H1 (cell line): ENCODE measurements around the gene MYO9B. TPM values are rescaled to one million over a fixed set of nuclear protein-coding genes. Genes with fewer than 3 reads are reported as not detected.
A peak's percentile ranks its signal among the peaks of the same experiment; 100 is the strongest.

ENCODE experiments used
- CTCF ChIA-PET: fragments of 300-600 bp; sonication (Branson Sonifier 250); formaldehyde crosslinking; loops from one replicate; lab custom pipeline; 2021; ENCODE audit not compliant: partially characterized antibody; lab: Charles Lee
- POLR2A ChIA-PET: fragments of 300-600 bp; sonication (Branson Sonifier 250); formaldehyde crosslinking; loops from one replicate; lab custom pipeline; 2021; ENCODE audit warnings: inconsistent platforms; ENCODE audit not compliant: partially characterized antibody; lab: Charles Lee
- DNase-seq, 2 experiments: peaks; one replicate each; pipeline versions ENCODE4 v3.0.0 to v3.0.0-alpha.2; 2010 to 2022; ENCODE audit warnings: low spot score in 2 of 2, low read depth in 1 of 2, mixed read lengths in 1 of 2
- FAIRE-seq: peaks from 2 replicates; lab custom pipeline; 2011; peaks lifted over from hg19 to GRCh38; lab: Jason Lieb, UNC
- H2AFZ ChIP-seq: 2 replicates; pipeline ENCODE4 v1.8.1; 2012; ENCODE audit warnings: low read length, inconsistent platforms
- H2AK5ac ChIP-seq: 2 replicates; pipeline ENCODE4 v1.6.1; 2013; ENCODE audit warnings: low read depth, low read length
- H2BK120ac ChIP-seq: replicated peaks from 2 replicates; pipeline ENCODE3; 2013; ENCODE audit warnings: low read depth, low read length, inconsistent platforms
- H2BK12ac ChIP-seq: 2 replicates; pipeline ENCODE4 v1.6.1; 2013; ENCODE audit warnings: low read depth, low read length
- H2BK15ac ChIP-seq: 2 replicates; pipeline ENCODE4 v1.6.1; 2013; ENCODE audit warnings: low read length
- H2BK20ac ChIP-seq: 2 replicates; pipeline ENCODE4 v1.6.1; 2013; ENCODE audit warnings: low read length
- H2BK5ac ChIP-seq: 2 replicates; pipeline ENCODE4 v1.6.1; 2013; ENCODE audit warnings: low read depth, low read length
- H3K14ac ChIP-seq: 2 replicates; pipeline ENCODE4 v1.6.1; 2013; ENCODE audit warnings: inconsistent platforms; ENCODE audit not compliant: insufficient read length
- H3K18ac ChIP-seq: 2 replicates; pipeline ENCODE4 v1.6.1; 2013; ENCODE audit warnings: low read length; ENCODE audit errors: extremely low read depth
- H3K23ac ChIP-seq: 2 replicates; pipeline ENCODE4 v1.6.1; 2013; ENCODE audit warnings: inconsistent platforms; ENCODE audit not compliant: insufficient read length
- H3K23me2 ChIP-seq: 2 replicates; pipeline ENCODE4 v1.6.1; 2013; ENCODE audit warnings: low read depth, low read length
- H3K27ac ChIP-seq: 2 replicates; pipeline ENCODE4 v1.6.1; 2011; ENCODE audit warnings: low read depth, low read length, inconsistent platforms
- H3K27me3 ChIP-seq, 4 experiments: replicated peaks in 1 of 4; 1 replicate in 1 of 4; 2 replicates in 3 of 4; pipeline versions ENCODE4 v1.6.1 to v1.8.1; 2011 to 2013; ENCODE audit warnings: low read length in 3 of 4, mild to moderate bottlenecking in 3 of 4, inconsistent platforms in 2 of 4, mixed read lengths in 2 of 4, moderate library complexity in 1 of 4; ENCODE audit not compliant: control insufficient read depth in 3 of 4, insufficient read depth in 3 of 4; ENCODE audit errors: extremely low read depth in 1 of 4
- H3K36me3 ChIP-seq, 4 experiments: 2 replicates each; pipeline versions ENCODE4 v1.6.1 to v1.8.1; 2011 to 2013; ENCODE audit warnings: mild to moderate bottlenecking in 4 of 4, low read length in 3 of 4, moderate library complexity in 2 of 4, control low read depth in 1 of 4, inconsistent platforms in 1 of 4; ENCODE audit not compliant: insufficient read depth in 4 of 4, control insufficient read depth in 2 of 4
- H3K4ac ChIP-seq: replicated peaks from 2 replicates; pipeline ENCODE3; 2013; ENCODE audit warnings: low read length, low read depth, mixed read lengths, inconsistent platforms; ENCODE audit not compliant: insufficient read length
- H3K4me1 ChIP-seq, 4 experiments: replicated peaks in 1 of 4; 1 replicate in 1 of 4; 2 replicates in 3 of 4; pipeline versions ENCODE4 v1.6.1 to v1.8.1; 2011 to 2013; ENCODE audit warnings: low read length in 3 of 4, inconsistent platforms in 2 of 4, mixed read lengths in 1 of 4; ENCODE audit not compliant: insufficient read depth in 4 of 4, control insufficient read depth in 3 of 4
- H3K4me2 ChIP-seq, 2 experiments: 2 replicates each; pipeline versions ENCODE4 v1.6.1 to v1.8.1; 2011 to 2013; ENCODE audit warnings: low read depth in 2 of 2, low read length in 2 of 2, control low read depth in 1 of 2, inconsistent platforms in 1 of 2, mild to moderate bottlenecking in 1 of 2; ENCODE audit not compliant: insufficient read depth in 1 of 2
- H3K4me3 ChIP-seq, 4 experiments: fragments of 200-600, 300-600 bp in 1 of 4; sonication (generic), shearing (Covaris generic), sonication (Bioruptor Twin) in 1 of 4; 2 replicates each; pipeline versions ENCODE4 v1.5.1 to v1.8.1; 2011 to 2016; ENCODE audit warnings: low read length in 4 of 4, low read depth in 3 of 4, control low read depth in 2 of 4, inconsistent platforms in 2 of 4, mild to moderate bottlenecking in 2 of 4, mixed read lengths in 1 of 4, moderate library complexity in 1 of 4; ENCODE audit not compliant: insufficient read depth in 2 of 4; ENCODE audit errors: extremely low read depth in 1 of 4
- H3K56ac ChIP-seq: replicated peaks from 2 replicates; pipeline ENCODE3; 2013; ENCODE audit warnings: low read depth, mild to moderate bottlenecking, mixed read lengths, low read length, inconsistent platforms; ENCODE audit not compliant: insufficient read length
- H3K79me1 ChIP-seq: 2 replicates; pipeline ENCODE4 v1.6.1; 2013; ENCODE audit warnings: low read depth, low read length, control low read depth
- H3K79me2 ChIP-seq, 2 experiments: 2 replicates each; pipeline versions ENCODE4 v1.6.1 to v1.8.1; 2012 to 2013; ENCODE audit warnings: low read length in 2 of 2, mild to moderate bottlenecking in 2 of 2, inconsistent platforms in 1 of 2; ENCODE audit not compliant: insufficient read depth in 2 of 2, control insufficient read depth in 1 of 2
- H3K9ac ChIP-seq, 4 experiments: replicated peaks in 1 of 4; 1 replicate in 1 of 4; 2 replicates in 3 of 4; pipeline versions ENCODE4 v1.6.1 to v1.8.1; 2011 to 2013; ENCODE audit warnings: low read depth in 3 of 4, low read length in 3 of 4, control low read depth in 2 of 4, mild to moderate bottlenecking in 2 of 4, moderate library complexity in 2 of 4, inconsistent platforms in 1 of 4; ENCODE audit errors: extremely low read depth in 1 of 4
- H3K9me3 ChIP-seq, 2 experiments: 2 replicates each; pipeline versions ENCODE4 v1.6.1 to v1.8.1; 2012 to 2013; ENCODE audit warnings: mild to moderate bottlenecking in 2 of 2, moderate library complexity in 2 of 2, control low read depth in 1 of 2, inconsistent platforms in 1 of 2, low read depth in 1 of 2, low read length in 1 of 2, mixed read lengths in 1 of 2; ENCODE audit not compliant: insufficient read depth in 2 of 2
- H4K20me1 ChIP-seq, 2 experiments: replicated peaks in 1 of 2; 2 replicates each; pipeline versions ENCODE3 to v1.8.1; 2011 to 2013; ENCODE audit warnings: inconsistent platforms in 2 of 2, low read length in 2 of 2, mild to moderate bottlenecking in 1 of 2; ENCODE audit not compliant: insufficient read depth in 2 of 2, control insufficient read depth in 1 of 2
- H4K5ac ChIP-seq: 2 replicates; pipeline ENCODE4 v1.6.1; 2013; ENCODE audit warnings: low read length, low read depth, mixed read lengths, inconsistent platforms; ENCODE audit not compliant: insufficient read length
- H4K8ac ChIP-seq: 2 replicates; pipeline ENCODE4 v1.8.0; 2013; ENCODE audit warnings: mild to moderate bottlenecking, moderate library complexity, low read length, inconsistent platforms; ENCODE audit not compliant: insufficient read depth; ENCODE audit errors: extremely low read depth
- H4K91ac ChIP-seq: replicated peaks from 2 replicates; pipeline ENCODE3; 2013; ENCODE audit warnings: low read length, mixed read lengths, inconsistent platforms; ENCODE audit not compliant: insufficient read length
- ATF3 ChIP-seq: IDR thresholded peaks from 2 replicates; pipeline ENCODE4 v1.6.1; 2011; ENCODE audit warnings: low read depth, mild to moderate bottlenecking, low read length; ENCODE audit not compliant: insufficient read depth
- CHD1 ChIP-seq: IDR thresholded peaks from 2 replicates; pipeline ENCODE4 v1.6.1; 2012; ENCODE audit warnings: low read depth, low read length, improper control_type of control experiment
- E2F6 ChIP-seq: IDR thresholded peaks from 2 replicates; pipeline ENCODE4 v1.6.1; 2012; ENCODE audit warnings: inconsistent platforms
- EGR1 ChIP-seq: IDR thresholded peaks from 2 replicates; pipeline ENCODE4 v1.6.1; 2011; ENCODE audit warnings: low read depth, low read length, borderline replicate concordance
- GTF2F1 ChIP-seq: IDR thresholded peaks from 2 replicates; pipeline ENCODE4 v1.6.1; 2012; ENCODE audit warnings: low read depth, low read length, improper control_type of control experiment, borderline replicate concordance
- TBP ChIP-seq: IDR thresholded peaks from 2 replicates; pipeline ENCODE4 v1.6.1; 2011; ENCODE audit warnings: low read depth, low read length, improper control_type of control experiment
- WGBS, 2 experiments: shearing (Covaris generic) in 1 of 2; methylation state at CpG; one replicate each; pipeline versions ENCODE4 v1.1.6 to v1.1.7; 2013 to 2015; ENCODE audit warnings: low lambda C conversion rate in 2 of 2, mixed read lengths in 2 of 2, inconsistent platforms in 1 of 2, low coverage in 1 of 2, missing lambda C conversion rate in 1 of 2; ENCODE audit not compliant: insufficient replicate concordance in 2 of 2, insufficient coverage in 1 of 2, insufficient read length in 1 of 2; ENCODE audit errors: extremely low coverage in 1 of 2, missing lambda C conversion rate in 1 of 2; 5-methylcytosine and 5-hydroxymethylcytosine counted together
- polyA plus RNA-seq, 7 experiments: library from polyadenylated mRNA; depleted of rRNA in 3 of 7; stranded (reverse) in 5 of 7; unstranded in 2 of 7; fragments of >200 nt in 5 of 7; fragments of 200-250 nt in 2 of 7; gene quantifications; 1 replicate in 5 of 7; 2 replicates in 1 of 7; 4 replicates in 1 of 7; pipeline versions ENCODE4 v1.2.1 to v1.2.3, GENCODE V29; 2011 to 2013; ENCODE audit warnings: missing spikeins in 2 of 7, mixed read lengths in 2 of 7
- total RNA-seq: library from RNA; stranded (reverse); fragmentation: NEBNext Ultra II Directional; extraction: Animal tissue kit (Norgen Biotek cat#: 25700); gene quantifications from 2 replicates; pipeline ENCODE4 v1.2.1, GENCODE V29; 2021
- TF ChIP-seq, protein P1 (sequence below): IDR thresholded peaks from 2 replicates; pipeline ENCODE4 v1.6.1; 2012; ENCODE audit warnings: inconsistent platforms

Gene MYO9B
- total and polyA plus RNA-seq, 2 of the 8 experiments (the other 6 are each of a cell fraction or from before 2014, with no cell fraction given) = 27.6 to 77.1 TPM

- Histone ChIP-seq H3K14ac (no peak overlapping the region), H3K27me3 (no peaks in the 10 kb centered on the region), H4K8ac (no peak overlapping the region), H2AK5ac (0 out of 2 replicates have a peak overlapping the region, but pooled peaks have one; percentile 40), H3K36me3 (no peaks in the 10 kb centered on the region), H3K4me2 (no peak overlapping the region), H3K79me2 (no peaks in the 10 kb centered on the region), H3K9me3 (no peaks in the 10 kb centered on the region), H2AFZ (no peak overlapping the region), H4K5ac (no peak overlapping the region), H3K23me2 (no peaks in the 10 kb centered on the region), H3K9ac (no peak overlapping the region), H3K79me1 (no peaks in the 10 kb centered on the region; the same call in 1 of the 2 replicates), H3K18ac (no peak overlapping the region; the same call in 1 of the 2 replicates), H3K27ac (no peak overlapping the region), H3K4ac (no peak overlapping the region), H3K4me1 (peaks cover 0 to 9% (median 5%) of the 10 kb centered on the region in 4 experiments; a peak in 4 of 7 replicates), H2BK5ac (no peak overlapping the region), H3K23ac (no peak overlapping the region), H3K56ac (no peak overlapping the region), H2BK12ac (peak overlapping the region; percentile 9; the same call in 1 of the 2 replicates), H2BK15ac (no peak overlapping the region), H4K91ac (no peak overlapping the region), H3K4me3 (no peak overlapping the region), H4K20me1 (peaks cover 0 to 2% of the 10 kb centered on the region in 2 experiments), H2BK120ac (no peak overlapping the region), H2BK20ac (no peak overlapping the region)
- FAIRE-seq (no peak), DNase-seq (no peak)
- TF ChIP-seq EGR1 = no peak
- no peak for TF ChIP-seq TBP
- TF ChIP-seq, protein P1, sequence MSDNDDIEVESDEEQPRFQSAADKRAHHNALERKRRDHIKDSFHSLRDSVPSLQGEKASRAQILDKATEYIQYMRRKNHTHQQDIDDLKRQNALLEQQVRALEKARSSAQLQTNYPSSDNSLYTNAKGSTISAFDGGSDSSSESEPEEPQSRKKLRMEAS = no peak
- no peak for TF ChIP-seq CHD1
- TF ChIP-seq GTF2F1 = no peak
- TF ChIP-seq ATF3 = no peak
- no peak for TF ChIP-seq E2F6
- ChIA-PET POLR2A (interaction anchor here (1.1 kb wide), 1 partner anchor 31 kb away, joined by 3 read pairs; no protein-coding TSS in a partner anchor), CTCF (interaction anchor here (0.9 to 1.4 kb wide), 7 partner anchors 10 to 93 kb away, joined by 3 to 8 read pairs (median 4); no protein-coding TSS in a partner anchor)
- WGBS, 2 experiments = 93% methylated on average over 9 of the region's 9 CpGs; no CpG with 5 or more reads in 1 of the 2 experiments
Measured at GRCh38 chr19:17128820-17129219, 53.2 kb downstream of the MYO9B start.
